Stimulated activated CD4-positive, alpha-beta T cell treated with anti-CD3 and anti-CD28 coated beads, Interleukin-4, amount 100 ng/mL, for 4 hours (primary cell): ENCODE measurements around the gene SLC35C1.
"Not testable (repeated sequence)": the region's sequence is repeated elsewhere in the genome, so short reads cannot be mapped to it uniquely, and the experiment has no call there.

Source experiments
- DNase-seq, 2 experiments: peaks; one replicate each; pipeline ENCODE4 v3.0.0-alpha.2; 2020

The SLC35C1 gene

GRCh38 chr11:45791524-45791923, 13.4 kb upstream of the SLC35C1 start:
- no peak for DNase-seq

GRCh38 chr11:45794169-45794568, 10.8 kb upstream of the SLC35C1 start:
- no peak for DNase-seq

- no peak for DNase-seq
Measured at GRCh38 chr11:45795379-45795778, 9.6 kb upstream of the SLC35C1 start.

- no peak for DNase-seq
Measured at GRCh38 chr11:45796461-45796861, 8.5 kb upstream of the SLC35C1 start.

GRCh38 chr11:45798793-45799441, 6.0 kb upstream of the SLC35C1 start:
- DNase-seq: no peak

GRCh38 chr11:45799562-45799961, 5.4 kb upstream of the SLC35C1 start:
- no peak for DNase-seq

GRCh38 chr11:45800261-45800660, 4.7 kb upstream of the SLC35C1 start:
- DNase-seq: no peak

GRCh38 chr11:45801723-45802315, 3.1 kb upstream of the SLC35C1 start:
- DNase-seq: no peak

- no peak for DNase-seq
Measured at GRCh38 chr11:45802531-45803317, 2.2 kb upstream of the SLC35C1 start.

GRCh38 chr11:45803971-45804760, 783 bp upstream of the SLC35C1 start:
- peak; percentile 52 to 66 for DNase-seq

- no peak for DNase-seq
Measured at GRCh38 chr11:45805305-45806071, 539 bp downstream of the SLC35C1 start.

- DNase-seq: no peak
Measured at GRCh38 chr11:45806072-45806933, 1.4 kb downstream of the SLC35C1 start.

GRCh38 chr11:45806937-45807791, 2.2 kb downstream of the SLC35C1 start:
- DNase-seq: no peak

- DNase-seq: no peak
Measured at GRCh38 chr11:45807792-45808238, 2.9 kb downstream of the SLC35C1 start.

GRCh38 chr11:45808427-45808826, 3.5 kb downstream of the SLC35C1 start:
- DNase-seq: not testable (repeated sequence)

GRCh38 chr11:45809456-45810395, 4.8 kb downstream of the SLC35C1 start:
- no peak for DNase-seq

- DNase-seq: no peak
Measured at GRCh38 chr11:45810431-45811108, 5.6 kb downstream of the SLC35C1 start.

GRCh38 chr11:45811109-45811435, 6.1 kb downstream of the SLC35C1 start:
- DNase-seq: no peak
